K562 (cell line): Measurements from ENCODE around the gene RDH16. TPM values are rescaled to one million over a fixed set of nuclear protein-coding genes. Genes with fewer than 3 reads are reported as not detected.

Experiments used
- ARNT ChIP-seq, 2 experiments: fragments of 450-650 bp; IDR thresholded peaks; 2 replicates each; pipeline ENCODE4 v1.6.1; 2016; ENCODE audit warnings: mild to moderate bottlenecking in 1 of 2
- CBFA2T3 ChIP-seq: fragments of 450-650 bp; IDR thresholded peaks from 2 replicates; pipeline ENCODE4 v1.6.1; 2017
- CBX8 ChIP-seq: fragments of 200-600 bp; sonication (generic); IDR thresholded peaks from 2 replicates; pipeline ENCODE4 v1.6.1; 2012; ENCODE audit warnings: borderline replicate concordance, mixed run types, low read depth, mild to moderate bottlenecking, moderate library complexity, mixed read lengths, low read length, control low read depth, inconsistent platforms; ENCODE audit not compliant: poor library complexity, severe bottlenecking; ENCODE audit errors: extremely low read depth
- CHCHD3 ChIP-seq: fragments of 250-450 bp; sonication (Bioruptor Pico); IDR thresholded peaks from 2 replicates; pipeline ENCODE4 v2.1.2; 2022; ENCODE audit warnings: mild to moderate bottlenecking
- CSDE1 ChIP-seq, 2 experiments: fragments of 450-650 bp; IDR thresholded peaks; 2 replicates each; pipeline ENCODE4 v1.6.1; 2016; ENCODE audit warnings: mild to moderate bottlenecking in 1 of 2
- EHMT2 ChIP-seq: fragments of 450-650 bp; IDR thresholded peaks from 2 replicates; pipeline ENCODE4 v1.6.1; 2018; ENCODE audit warnings: antibody characterized with exemption
- ETS2 ChIP-seq: IDR thresholded peaks from 2 replicates; pipeline ENCODE4 v1.6.1; 2016; ENCODE audit warnings: borderline replicate concordance, missing genetic modification characterization, mild to moderate bottlenecking, moderate library complexity, missing compliant biosample characterization; ENCODE audit not compliant: poor library complexity, severe bottlenecking
- HDGF ChIP-seq: fragments of 450-650 bp; IDR thresholded peaks from 2 replicates; pipeline ENCODE4 v1.6.1; 2016
- MED1 ChIP-seq: sonication (generic); formaldehyde crosslinking; IDR thresholded peaks from 2 replicates; pipeline ENCODE4 v1.8.1; 2023; ENCODE audit warnings: missing genetic modification reagents, borderline replicate concordance
- MYNN ChIP-seq, 2 experiments: sonication (generic); formaldehyde crosslinking in 1 of 2; IDR thresholded peaks; 2 replicates each; pipeline versions ENCODE4 v1.5.0 to v1.6.1; 2016 to 2020; ENCODE audit warnings: antibody characterized with exemption in 1 of 2, missing genetic modification reagents in 1 of 2
- NR2C1 ChIP-seq, 2 experiments: fragments of 450-650 bp; IDR thresholded peaks; 2 replicates each; pipeline ENCODE4 v1.6.1; 2017; ENCODE audit warnings: mild to moderate bottlenecking in 2 of 2, antibody characterized with exemption in 1 of 2, inconsistent platforms in 1 of 2, missing compliant biosample characterization in 1 of 2, missing genetic modification characterization in 1 of 2
- POLR2AphosphoS2 ChIP-seq: IDR thresholded peaks from 2 replicates; pipeline ENCODE4 v1.6.1; 2012; ENCODE audit warnings: low read length, improper control_type of control experiment
- SIRT6 ChIP-seq: IDR thresholded peaks from one replicate; pipeline ENCODE4 v1.6.1; 2012; ENCODE audit warnings: low read depth, mild to moderate bottlenecking, control low read depth, inconsistent platforms, low read length, moderate library complexity
- SIX5 ChIP-seq, 2 experiments: IDR thresholded peaks; 2 replicates each; pipeline ENCODE4 v1.6.1; 2011; ENCODE audit warnings: low read length in 2 of 2, borderline replicate concordance in 1 of 2, low read depth in 1 of 2, mild to moderate bottlenecking in 1 of 2, moderate library complexity in 1 of 2; ENCODE audit not compliant: insufficient read depth in 1 of 2
- SMAD1 ChIP-seq: fragments of 150-350 bp; IDR thresholded peaks from 2 replicates; pipeline ENCODE4 v1.6.1; 2014; ENCODE audit warnings: low read length, low read depth; ENCODE audit not compliant: partially characterized antibody
- TEAD1 ChIP-seq, 2 experiments: fragments of 450-650 bp in 1 of 2; sonication (generic) in 1 of 2; formaldehyde crosslinking; IDR thresholded peaks; 2 replicates each; pipeline versions ENCODE4 v1.4.0 to v1.8.0; 2020 to 2022; ENCODE audit warnings: mild to moderate bottlenecking in 2 of 2, missing genetic modification reagents in 1 of 2
- TRIM28 ChIP-seq: fragments of 450-650 bp; IDR thresholded peaks from 2 replicates; pipeline ENCODE4 v1.6.1; 2017
- ZKSCAN3 ChIP-seq: fragments of 250-450 bp; sonication (Bioruptor Pico); IDR thresholded peaks from 2 replicates; pipeline ENCODE4 v1.4.0; 2020
- ZKSCAN8 ChIP-seq: fragments of 200-800 bp; sonication (Bioruptor generic); IDR thresholded peaks from 2 replicates; pipeline ENCODE4 v1.6.1; 2016; ENCODE audit warnings: missing genetic modification characterization, missing compliant biosample characterization
- ZNF133 ChIP-seq: fragments of 250-450 bp; sonication (Bioruptor Pico); IDR thresholded peaks from 2 replicates; pipeline ENCODE4 v1.4.0; 2020; ENCODE audit warnings: mild to moderate bottlenecking
- ZNF431 ChIP-seq: sonication (generic); formaldehyde crosslinking; IDR thresholded peaks from 2 replicates; pipeline ENCODE4 v1.8.0; 2022; ENCODE audit warnings: mild to moderate bottlenecking, missing genetic modification reagents
- ZNF436 ChIP-seq: fragments of 250-450, 450-650 bp; sonication (Bioruptor Pico); formaldehyde crosslinking; IDR thresholded peaks from 2 replicates; pipeline ENCODE4 v1.7.0; 2020; ENCODE audit warnings: mild to moderate bottlenecking
- ZNF785 ChIP-seq: fragments of 250-450 bp; sonication (Bioruptor Pico); IDR thresholded peaks from 2 replicates; pipeline ENCODE4 v1.4.0; 2020; ENCODE audit warnings: mild to moderate bottlenecking
- polyA plus RNA-seq, 8 experiments: library from polyadenylated mRNA; depleted of rRNA in 4 of 8; stranded (reverse) in 5 of 8; unstranded in 3 of 8; fragments of >200 nt; fragmentation: Nextera tagmentation in 2 of 8; fragmentation: Illumina TruSeq in 1 of 8; extraction: Ambion mirVana in 2 of 8; extraction: Trizol in 1 of 8; gene quantifications; 2 replicates each; pipeline versions ENCODE4 v1.2.1 to v1.2.3, GENCODE V29; 2011 to 2014; ENCODE audit warnings: inconsistent platforms in 1 of 8, missing spikeins in 1 of 8
- total RNA-seq, 7 experiments: library from RNA; depleted of rRNA in 6 of 7; stranded (reverse); fragments of >200 nt in 6 of 7; fragmentation: Illumina TruSeq in 2 of 7; extraction: Trizol in 2 of 7; gene quantifications; 2 replicates each; pipeline versions ENCODE4 v1.2.1 to v1.2.3, GENCODE V29; 2011 to 2021; ENCODE audit warnings: low replicate concordance in 1 of 7
- TF ChIP-seq, protein P1 (sequence below), 2 experiments: IDR thresholded peaks; 2 replicates each; pipeline ENCODE4 v1.6.1; 2012; ENCODE audit warnings: improper control_type of control experiment in 2 of 2, low read depth in 2 of 2, low read length in 2 of 2, borderline replicate concordance in 1 of 2
- TF ChIP-seq, protein P2 (sequence below), 3 experiments: IDR thresholded peaks in 2 of 3; conservative IDR thresholded peaks in 1 of 3; 2 replicates each; pipeline ENCODE4 v1.5.1; 2011 to 2012; ENCODE audit warnings: low read length in 3 of 3, mild to moderate bottlenecking in 3 of 3, control low read depth in 2 of 3, improper control_type of control experiment in 1 of 3, inconsistent platforms in 1 of 3, low read depth in 1 of 3, mixed read lengths in 1 of 3, moderate library complexity in 1 of 3; ENCODE audit not compliant: insufficient read depth in 2 of 3

Gene RDH16
- total and polyA plus RNA-seq, 9 of the 15 experiments (the other 6 are each of a cell fraction or from before 2014, with no cell fraction given): 0.11 to 0.52 (median 0.22) TPM; not detected in 1

DNA sequence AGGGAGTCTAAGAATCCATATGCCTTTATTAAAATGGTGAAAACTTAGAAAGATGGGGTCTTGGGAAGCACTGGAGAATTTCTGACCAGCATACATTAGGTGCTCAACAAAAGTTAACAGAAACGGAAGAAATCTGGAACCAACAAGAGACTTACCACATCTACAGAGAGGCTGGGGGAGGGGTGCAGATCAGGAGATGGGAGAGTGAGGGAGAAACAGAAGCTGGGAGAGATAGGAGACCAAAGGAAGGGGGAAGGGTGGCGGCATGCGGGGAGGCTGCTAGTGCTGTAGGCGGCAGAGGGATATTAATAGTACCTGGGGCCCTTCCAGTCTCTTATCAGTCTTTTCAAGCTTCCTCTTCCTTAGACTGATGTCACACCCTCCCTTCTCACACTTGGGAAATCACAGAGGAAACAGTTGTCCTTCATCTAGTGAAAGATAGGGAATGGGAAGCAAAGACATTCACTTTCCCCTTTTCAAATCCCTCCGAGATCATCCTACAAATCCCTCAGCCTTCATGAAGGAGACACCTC, 30.9 kb upstream of the RDH16 start (continued):
- TF ChIP-seq ZNF431 (CRISPR knock-in tag): 0 out of 2 replicates have a peak, but pooled peaks have one; percentile 63
- TF ChIP-seq CBX8: no peak
- no peak for TF ChIP-seq ZNF133 (CRISPR knock-in tag)
- TF ChIP-seq ARNT (IDR thresholded peaks at IDR 0.05): peak; percentile 98 to 99
- TF ChIP-seq SIX5 (IDR thresholded peaks at IDR 0.05; ENCODE audit: borderline replicate concordance in 1 of 2, insufficient read depth in 1 of 2, low read depth in 1 of 2, low read length in 2 of 2): no peak
- TF ChIP-seq ZKSCAN3 (CRISPR knock-in tag): no peak
- TF ChIP-seq MED1 (CRISPR knock-in tag): no peak
- TF ChIP-seq HDGF: no peak
- TF ChIP-seq POLR2AphosphoS2: no peak
- TF ChIP-seq CSDE1 (IDR thresholded peaks at IDR 0.05): peak in 1 of 2 experiments; percentile 33; a peak in 1 of 4 replicates
- no peak for TF ChIP-seq CHCHD3 (CRISPR knock-in tag)
- TF ChIP-seq CBFA2T3: peak; percentile 100
- TF ChIP-seq, protein P1, sequence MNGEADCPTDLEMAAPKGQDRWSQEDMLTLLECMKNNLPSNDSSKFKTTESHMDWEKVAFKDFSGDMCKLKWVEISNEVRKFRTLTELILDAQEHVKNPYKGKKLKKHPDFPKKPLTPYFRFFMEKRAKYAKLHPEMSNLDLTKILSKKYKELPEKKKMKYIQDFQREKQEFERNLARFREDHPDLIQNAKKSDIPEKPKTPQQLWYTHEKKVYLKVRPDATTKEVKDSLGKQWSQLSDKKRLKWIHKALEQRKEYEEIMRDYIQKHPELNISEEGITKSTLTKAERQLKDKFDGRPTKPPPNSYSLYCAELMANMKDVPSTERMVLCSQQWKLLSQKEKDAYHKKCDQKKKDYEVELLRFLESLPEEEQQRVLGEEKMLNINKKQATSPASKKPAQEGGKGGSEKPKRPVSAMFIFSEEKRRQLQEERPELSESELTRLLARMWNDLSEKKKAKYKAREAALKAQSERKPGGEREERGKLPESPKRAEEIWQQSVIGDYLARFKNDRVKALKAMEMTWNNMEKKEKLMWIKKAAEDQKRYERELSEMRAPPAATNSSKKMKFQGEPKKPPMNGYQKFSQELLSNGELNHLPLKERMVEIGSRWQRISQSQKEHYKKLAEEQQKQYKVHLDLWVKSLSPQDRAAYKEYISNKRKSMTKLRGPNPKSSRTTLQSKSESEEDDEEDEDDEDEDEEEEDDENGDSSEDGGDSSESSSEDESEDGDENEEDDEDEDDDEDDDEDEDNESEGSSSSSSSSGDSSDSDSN (IDR thresholded peaks at IDR 0.05; ENCODE audit: borderline replicate concordance in 1 of 2, low read depth in 2 of 2, low read length in 2 of 2): 0 out of 4 replicates have a peak, but pooled peaks of 1 of the 2 experiments have one; percentile 30
- no peak for TF ChIP-seq ZNF436
- no peak for TF ChIP-seq ETS2 (tag)
- TF ChIP-seq ZNF785 (CRISPR knock-in tag): no peak
- TF ChIP-seq EHMT2: peak; percentile 80; the same call in 1 of the 2 replicates
- TF ChIP-seq SMAD1: peak; percentile 64
- TF ChIP-seq, protein P2, sequence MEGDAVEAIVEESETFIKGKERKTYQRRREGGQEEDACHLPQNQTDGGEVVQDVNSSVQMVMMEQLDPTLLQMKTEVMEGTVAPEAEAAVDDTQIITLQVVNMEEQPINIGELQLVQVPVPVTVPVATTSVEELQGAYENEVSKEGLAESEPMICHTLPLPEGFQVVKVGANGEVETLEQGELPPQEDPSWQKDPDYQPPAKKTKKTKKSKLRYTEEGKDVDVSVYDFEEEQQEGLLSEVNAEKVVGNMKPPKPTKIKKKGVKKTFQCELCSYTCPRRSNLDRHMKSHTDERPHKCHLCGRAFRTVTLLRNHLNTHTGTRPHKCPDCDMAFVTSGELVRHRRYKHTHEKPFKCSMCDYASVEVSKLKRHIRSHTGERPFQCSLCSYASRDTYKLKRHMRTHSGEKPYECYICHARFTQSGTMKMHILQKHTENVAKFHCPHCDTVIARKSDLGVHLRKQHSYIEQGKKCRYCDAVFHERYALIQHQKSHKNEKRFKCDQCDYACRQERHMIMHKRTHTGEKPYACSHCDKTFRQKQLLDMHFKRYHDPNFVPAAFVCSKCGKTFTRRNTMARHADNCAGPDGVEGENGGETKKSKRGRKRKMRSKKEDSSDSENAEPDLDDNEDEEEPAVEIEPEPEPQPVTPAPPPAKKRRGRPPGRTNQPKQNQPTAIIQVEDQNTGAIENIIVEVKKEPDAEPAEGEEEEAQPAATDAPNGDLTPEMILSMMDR (IDR thresholded peaks at IDR 0.05 in 2 of 3, conservative IDR thresholded peaks at IDR 0.05 in 1 of 3; ENCODE audit: insufficient read depth in 2 of 3, low read depth in 1 of 3, low read length in 3 of 3): peak in 1 of 3 experiments; percentile 2; a peak in 1 of 6 replicates
- peak; percentile 66 for TF ChIP-seq NR2C1 (IDR thresholded peaks at IDR 0.05)
- TF ChIP-seq NR2C1 (tag; IDR thresholded peaks at IDR 0.05): peak; percentile 69; the same call in 1 of the 2 replicates
- no peak for TF ChIP-seq TEAD1 (CRISPR knock-in tag; IDR thresholded peaks at IDR 0.05)
- TF ChIP-seq SIRT6: no peak
- peak; percentile 98 for TF ChIP-seq ZKSCAN8 (CRISPR knock-in tag)
- no peak for TF ChIP-seq MYNN (IDR thresholded peaks at IDR 0.05)
- TF ChIP-seq MYNN (CRISPR knock-in tag; IDR thresholded peaks at IDR 0.05): no peak
- TF ChIP-seq TRIM28: peak; percentile 93
